OCI-M2 (cell line): ENCODE measurements around the gene SLC26A11.
"Not testable (repeated sequence)": the region's sequence is repeated elsewhere in the genome, so short reads cannot be mapped to it uniquely, and the experiment has no call there.

Source experiments
- DNase-seq: peaks from one replicate; lab custom pipeline; 2025; ENCODE audit not compliant: unreplicated experiment; lab: John Stamatoyannopoulos, UW

The SLC26A11 gene

DNA sequence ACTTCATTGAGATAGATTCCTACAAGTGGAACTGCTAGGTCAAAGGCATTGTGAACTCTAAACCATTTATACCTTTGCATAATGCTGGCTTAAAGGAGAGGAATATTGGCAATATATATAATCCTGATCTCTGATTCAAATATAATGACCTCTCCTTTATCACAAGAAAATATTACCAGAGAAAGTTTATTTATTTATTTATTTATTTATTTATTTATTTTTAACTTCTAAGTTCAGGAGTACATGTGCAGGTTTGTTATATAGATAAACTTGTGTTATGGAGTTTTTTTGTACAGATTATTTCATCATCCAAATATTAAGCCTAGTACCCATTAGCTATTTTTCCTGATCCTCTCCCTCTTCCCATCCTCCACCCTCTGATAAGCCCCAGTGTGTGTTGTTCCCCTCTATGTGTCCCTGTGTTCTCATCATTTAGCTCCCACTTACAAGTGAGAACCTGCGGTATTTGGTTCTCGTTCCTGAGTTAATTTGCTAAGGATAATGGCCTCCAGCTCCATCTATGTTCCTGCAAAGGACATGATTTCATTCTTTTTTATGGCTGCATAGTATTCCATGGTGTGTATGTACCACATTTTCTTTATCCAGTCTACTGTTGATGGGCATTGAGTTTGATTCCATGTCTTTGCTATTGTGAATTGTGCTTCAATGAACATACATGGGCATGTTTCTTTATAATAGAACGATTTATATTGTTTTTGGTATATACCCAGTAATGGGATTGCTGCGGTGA lies 79.3 kb downstream of the SLC26A11 start:
- DNase-seq: not testable (repeated sequence)

DNA sequence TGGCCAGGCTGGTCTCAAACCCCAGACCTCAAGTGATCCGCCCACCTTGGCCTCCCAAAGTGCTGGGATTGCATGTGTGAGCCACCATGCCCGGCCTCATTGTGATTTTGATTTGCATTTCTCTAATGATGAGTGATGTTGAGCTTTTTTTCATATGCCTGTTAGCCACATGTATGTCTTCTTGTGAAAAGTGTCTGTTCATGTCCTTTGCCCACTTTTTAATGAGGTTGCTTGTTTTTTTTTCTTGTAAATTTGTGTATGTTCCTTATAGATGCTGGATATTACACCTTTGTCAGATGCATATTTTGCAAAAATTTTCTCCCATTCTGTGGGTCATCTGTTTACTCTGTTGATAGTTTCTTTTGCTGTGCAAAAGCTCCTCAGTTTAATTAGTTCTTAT lies 80.5 kb downstream of the SLC26A11 start:
- DNase-seq: not testable (repeated sequence)
